ENCODE measurements around the gene AQP9. TPM values are rescaled to one million over a fixed set of nuclear protein-coding genes. Genes with fewer than 3 reads are reported as not detected.

The AQP9 gene
- total and polyA plus RNA-seq, 2 of the 8 experiments (the other 6 are each of a cell fraction or from before 2014, with no cell fraction given), result not detected

- no peak for TF ChIP-seq SIX5 (IDR thresholded peaks at IDR 0.05; ENCODE audit: low read depth, low read length)
- TF ChIP-seq KDM4A (IDR thresholded peaks at IDR 0.05; ENCODE audit: low read depth, low read length, severe bottlenecking), result no peak
- no peak for TF ChIP-seq CEBPB (IDR thresholded peaks at IDR 0.05; ENCODE audit: low read depth, low read length)
- no peak for TF ChIP-seq CREB1 (IDR thresholded peaks at IDR 0.05)
- no peak for TF ChIP-seq CHD2 (IDR thresholded peaks at IDR 0.05; ENCODE audit: low read length)
- TF ChIP-seq ATF2 (IDR thresholded peaks at IDR 0.05; ENCODE audit: low read length), result no peak
Observed at GRCh38 chr15:58222679-58223078, 84.5 kb downstream of the AQP9 start (continued).
